K562 (cell line): ENCODE results near the gene CHTOP. TPM values are rescaled to one million over a fixed set of nuclear protein-coding genes. Genes with fewer than 3 reads are reported as not detected.

Experiments used
- ATAC-seq: fragments of 200-7000 bp; cut with Tn5 transposase; 3 replicates; pipeline ENCODE4 v1.9.1; 2020; ENCODE audit warnings: moderate library complexity
- BruUV-seq: library from RNA; stranded (reverse); fragments of 400-500 nt; replicated peaks from 2 replicates; lab custom pipeline; 2021; lab: Mats Ljungman, UMichigan
- CTCF ChIA-PET: fragments of 300-600 bp; formaldehyde crosslinking; extraction: SDS; loops from one replicate; lab custom pipeline; 2021; ENCODE audit warnings: low intra/inter-chr PET ratio; lab: Yijun Ruan, JAX
- POLR2A ChIA-PET: fragments of 300-600, 350-650 bp; sonication (Branson Sonifier 250); formaldehyde crosslinking; extraction: SDS; loops from one replicate; lab custom pipeline; 2021; ENCODE audit warnings: antibody characterized with exemption, inconsistent platforms; lab: Yijun Ruan, JAX
- DNase-seq, 4 experiments: peaks; one replicate each; pipeline versions ENCODE4 v3.0.0 to v3.0.0-alpha.2; 2011 to 2018; ENCODE audit warnings: low spot score in 3 of 4, mixed read lengths in 3 of 4; ENCODE audit errors: extremely low read depth in 1 of 4
- FAIRE-seq: peaks from 2 replicates; lab custom pipeline; 2011; peaks lifted over from hg19 to GRCh38; lab: Jason Lieb, UNC
- H2AFZ ChIP-seq: 2 replicates; pipeline ENCODE4 v1.6.0; 2011; ENCODE audit warnings: low read depth, low read length, control low read depth, inconsistent platforms
- H3K27ac ChIP-seq: fragments of 200-600 bp; 3 replicates; pipeline ENCODE4 v1.8.0; 2011; ENCODE audit warnings: low read depth, mild to moderate bottlenecking, control low read depth, inconsistent platforms, low read length, moderate library complexity, mixed read lengths; ENCODE audit errors: extremely low read depth
- H3K27me3 ChIP-seq, 2 experiments: fragments of 300-600 bp in 1 of 2; 2 replicates in 1 of 2; 3 replicates in 1 of 2; pipeline versions ENCODE4 v1.6.0 to v1.8.0; 2011; ENCODE audit warnings: inconsistent platforms in 2 of 2, low read length in 2 of 2, mild to moderate bottlenecking in 1 of 2, mixed read lengths in 1 of 2, moderate library complexity in 1 of 2; ENCODE audit not compliant: control insufficient read depth in 2 of 2, insufficient read depth in 2 of 2
- H3K36me3 ChIP-seq: fragments of 300-600 bp; 3 replicates; pipeline ENCODE4 v1.8.0; 2011; ENCODE audit warnings: mild to moderate bottlenecking, low read length, inconsistent platforms; ENCODE audit not compliant: control insufficient read depth, insufficient read depth
- H3K4me1 ChIP-seq, 2 experiments: fragments of 200-600 bp in 1 of 2; replicated peaks in 1 of 2; 2 replicates in 1 of 2; 3 replicates in 1 of 2; pipeline versions ENCODE4 v1.5.1 to v1.8.0; 2011; ENCODE audit warnings: inconsistent platforms in 2 of 2, low read length in 2 of 2, mild to moderate bottlenecking in 1 of 2, mixed read lengths in 1 of 2, moderate library complexity in 1 of 2; ENCODE audit not compliant: control insufficient read depth in 2 of 2, insufficient read depth in 2 of 2
- H3K4me2 ChIP-seq: 2 replicates; pipeline ENCODE4 v1.6.1; 2011; ENCODE audit warnings: low read length, control low read depth, inconsistent platforms, mixed read lengths; ENCODE audit not compliant: insufficient read depth
- H3K4me3 ChIP-seq: fragments of 200-600 bp; sonication (generic), shearing (Covaris generic); 2 replicates; pipeline ENCODE4 v1.5.1; 2016; ENCODE audit warnings: control low read depth, inconsistent platforms
- H3K79me2 ChIP-seq: fragments of 200-600 bp; 3 replicates; pipeline ENCODE4 v1.8.0; 2011; ENCODE audit warnings: low read length, inconsistent platforms; ENCODE audit not compliant: control insufficient read depth, insufficient read depth
- H3K9ac ChIP-seq, 2 experiments: 2 replicates each; pipeline versions ENCODE4 v1.6.0 to v1.6.1; 2011; ENCODE audit warnings: low read depth in 2 of 2, low read length in 2 of 2, control low read depth in 1 of 2, inconsistent platforms in 1 of 2, mild to moderate bottlenecking in 1 of 2, mixed read lengths in 1 of 2; ENCODE audit not compliant: insufficient read depth in 1 of 2
- H3K9me1 ChIP-seq: one replicate; pipeline ENCODE4 v1.6.0; 2011; ENCODE audit warnings: inconsistent platforms, mild to moderate bottlenecking, low read length, moderate library complexity; ENCODE audit not compliant: control insufficient read depth, insufficient read depth
- H3K9me3 ChIP-seq: replicated peaks from 2 replicates; pipeline ENCODE4 v1.5.1; 2011; ENCODE audit warnings: low read depth, low read length, inconsistent platforms; ENCODE audit not compliant: control insufficient read depth, insufficient read depth
- H4K20me1 ChIP-seq: replicated peaks from 2 replicates; pipeline ENCODE4 v1.6.1; 2011; ENCODE audit warnings: low read length, inconsistent platforms, mixed read lengths; ENCODE audit not compliant: control insufficient read depth, insufficient read depth
- BDP1 ChIP-seq: IDR thresholded peaks from 3 replicates; pipeline ENCODE4 v1.6.1; 2011; ENCODE audit not compliant: insufficient read length, insufficient read depth
- DLX4 ChIP-seq: fragments of 250-450 bp; sonication (Bioruptor Pico); IDR thresholded peaks from 2 replicates; pipeline ENCODE4 v1.6.1; 2021; ENCODE audit warnings: mild to moderate bottlenecking
- NCOA4 ChIP-seq: fragments of 450-650 bp; IDR thresholded peaks from 2 replicates; pipeline ENCODE4 v1.6.1; 2018; ENCODE audit warnings: mild to moderate bottlenecking; ENCODE audit not compliant: partially characterized antibody
- NCOA6 ChIP-seq: fragments of 450-650 bp; IDR thresholded peaks from 2 replicates; pipeline ENCODE4 v1.6.1; 2017; ENCODE audit warnings: mild to moderate bottlenecking
- PATZ1 ChIP-seq: fragments of 250-450 bp; sonication (Bioruptor Pico); IDR thresholded peaks from 2 replicates; pipeline ENCODE4 v1.5.0; 2020; ENCODE audit warnings: mild to moderate bottlenecking, borderline replicate concordance
- PHB ChIP-seq: fragments of 250-450 bp; sonication (Bioruptor Pico); IDR thresholded peaks from 2 replicates; pipeline ENCODE4 v1.5.0; 2021
- POLR2B ChIP-seq: fragments of 450-650 bp; IDR thresholded peaks from 2 replicates; pipeline ENCODE4 v1.6.1; 2018; ENCODE audit warnings: low read depth; ENCODE audit not compliant: partially characterized antibody
- SP1 ChIP-seq: sonication (generic); formaldehyde crosslinking; IDR thresholded peaks from 2 replicates; pipeline ENCODE4 v1.8.1; 2022; ENCODE audit warnings: mild to moderate bottlenecking, missing genetic modification reagents
- ZNF740 ChIP-seq, 3 experiments: fragments of 200-800 bp in 1 of 3; sonication (Bioruptor generic) in 1 of 3; sonication (generic) in 1 of 3; formaldehyde crosslinking in 1 of 3; IDR thresholded peaks; 2 replicates each; pipeline versions ENCODE4 v1.6.1 to v1.8.0; 2016 to 2022; ENCODE audit warnings: mild to moderate bottlenecking in 2 of 3, missing compliant biosample characterization in 2 of 3, missing genetic modification characterization in 2 of 3, missing genetic modification reagents in 1 of 3
- ZNF77 ChIP-seq: fragments of 250-450 bp; sonication (Bioruptor Pico); IDR thresholded peaks from 2 replicates; pipeline ENCODE4 v1.5.0; 2020
- ZSCAN32 ChIP-seq: fragments of 450-650 bp; formaldehyde crosslinking; IDR thresholded peaks from 2 replicates; pipeline ENCODE4 v1.4.0; 2020; ENCODE audit warnings: mild to moderate bottlenecking, moderate library complexity
- WGBS: fragments of 100-300 bp; shearing (Covaris generic); methylation state at CpG from one replicate; pipeline ENCODE4 v1.1.6; 2016; ENCODE audit warnings: low coverage, mixed read lengths; ENCODE audit not compliant: insufficient coverage; ENCODE audit errors: missing lambda C conversion rate; 5-methylcytosine and 5-hydroxymethylcytosine counted together
- in situ Hi-C: fragments of 300-500 bp; cut with MboI; formaldehyde crosslinking; loops from 4 replicates; pipeline ENCODE4 v1.15.0; 2018; ENCODE audit warnings: inconsistent platforms, mixed read lengths
- intact Hi-C: fragments of 100-400 bp; cut with micrococcal nuclease; formaldehyde crosslinking; loops from 2 replicates; pipeline ENCODE4 v1.14.2; 2022
- polyA plus RNA-seq, 8 experiments: library from polyadenylated mRNA; depleted of rRNA in 4 of 8; stranded (reverse) in 5 of 8; unstranded in 3 of 8; fragments of >200 nt; fragmentation: Nextera tagmentation in 2 of 8; fragmentation: Illumina TruSeq in 1 of 8; extraction: Ambion mirVana in 2 of 8; extraction: Trizol in 1 of 8; gene quantifications; 2 replicates each; pipeline versions ENCODE4 v1.2.1 to v1.2.3, GENCODE V29; 2011 to 2014; ENCODE audit warnings: inconsistent platforms in 1 of 8, missing spikeins in 1 of 8
- total RNA-seq, 7 experiments: library from RNA; depleted of rRNA in 6 of 7; stranded (reverse); fragments of >200 nt in 6 of 7; fragmentation: Illumina TruSeq in 2 of 7; extraction: Trizol in 2 of 7; gene quantifications; 2 replicates each; pipeline versions ENCODE4 v1.2.1 to v1.2.3, GENCODE V29; 2011 to 2021; ENCODE audit warnings: low replicate concordance in 1 of 7
- TF ChIP-seq, protein P1 (sequence below), 2 experiments: fragments of 450-650 bp in 1 of 2; IDR thresholded peaks; 2 replicates each; pipeline ENCODE4 v1.6.1; 2011 to 2017; ENCODE audit warnings: low read depth in 2 of 2, antibody characterized with exemption in 1 of 2, borderline replicate concordance in 1 of 2, low read length in 1 of 2, mild to moderate bottlenecking in 1 of 2, mixed read lengths in 1 of 2; ENCODE audit not compliant: control insufficient read depth in 1 of 2

The CHTOP gene
- total and polyA plus RNA-seq, 9 of the 15 experiments (the other 6 are each of a cell fraction or from before 2014, with no cell fraction given) = 10.2 to 91.8 (median 60.8) TPM

DNA sequence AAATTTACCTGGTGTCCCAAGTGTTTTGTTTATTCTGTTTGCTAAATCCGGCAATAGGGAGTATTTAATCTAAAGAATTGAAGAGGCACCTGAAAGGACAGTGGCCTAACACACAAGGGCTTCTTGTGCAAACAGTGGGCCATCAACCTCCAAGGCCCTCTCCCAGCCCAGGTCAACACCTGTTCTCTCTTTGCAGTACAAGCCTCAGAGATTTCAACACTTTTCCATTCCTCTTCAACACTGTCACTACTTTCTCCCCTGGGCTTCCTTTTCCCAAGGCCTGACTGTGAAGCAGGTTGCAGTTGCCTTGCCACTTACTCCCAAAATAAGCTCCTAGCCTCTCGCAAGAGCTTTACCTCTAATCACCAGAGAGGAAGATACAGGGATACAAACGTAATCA is 21.5 kb downstream of the CHTOP start (continued):
- TF ChIP-seq NCOA6 = no peak
- no peak for TF ChIP-seq ZNF77 (CRISPR knock-in tag)
- no peak for TF ChIP-seq PHB (CRISPR knock-in tag)
- TF ChIP-seq NCOA4 = no peak

DNA sequence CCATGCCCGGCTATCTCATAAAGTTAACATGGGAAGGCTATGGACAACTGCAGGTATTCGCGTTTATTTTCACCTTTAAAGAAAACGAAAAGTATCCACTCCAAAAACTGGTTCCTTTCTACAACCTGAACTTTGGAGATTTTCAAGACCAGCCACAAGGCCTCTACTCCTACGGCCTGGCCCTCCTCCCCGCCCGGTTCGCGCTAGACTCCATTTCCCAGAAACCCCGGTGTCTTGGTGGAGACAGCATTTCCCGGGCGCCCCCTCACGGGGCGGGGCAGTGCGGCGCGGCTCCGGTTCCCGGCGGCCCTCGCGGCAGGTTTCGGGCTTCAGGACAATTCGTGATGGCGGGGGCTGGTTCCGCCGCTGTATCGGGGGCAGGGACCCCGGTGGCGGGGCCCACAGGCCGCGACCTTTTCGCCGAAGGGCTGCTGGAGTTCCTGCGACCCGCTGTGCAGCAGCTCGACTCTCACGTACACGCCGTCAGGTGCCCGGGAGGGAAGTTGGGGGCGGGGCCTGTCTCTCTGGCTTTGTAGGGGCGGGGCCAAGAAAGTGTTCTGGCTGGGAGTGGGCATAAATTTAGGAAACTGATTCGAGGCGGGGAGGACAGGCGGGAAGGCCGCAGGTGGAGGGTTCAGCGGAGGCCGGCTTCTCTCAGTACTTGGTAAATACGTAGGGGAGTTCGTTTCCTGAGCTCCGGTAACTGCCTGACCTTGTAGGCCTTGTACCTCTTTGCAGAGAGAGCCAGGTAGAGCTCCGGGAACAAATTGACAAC is 24.7 kb downstream of the CHTOP start, which contains the start of gene SNAPIN:
Gene SNAPIN (plus strand): TSS at position 304 of the 775 bp plus-strand sequence. CDS start 41 bp downstream, at position 345.
- Histone ChIP-seq H3K9ac (peak within 1 kb of the TSS; percentile 81 to 92), H3K4me1 (peaks cover 3 to 16% of the 10 kb centered on the region in 2 experiments; a peak in 4 of 5 replicates), H3K36me3 (peaks cover 32% of the 10 kb centered on the region), H3K79me2 (peaks cover 13% of the 10 kb centered on the region), H3K4me2 (peak within 1 kb of the TSS; percentile 93), H3K27ac (peak within 1 kb of the TSS; percentile 86), H3K9me1 (no peaks in the 10 kb centered on the region), H4K20me1 (no peaks in the 10 kb centered on the region), H2AFZ (peak within 1 kb of the TSS; percentile 100), H3K4me3 (peak within 1 kb of the TSS; percentile 98), H3K9me3 (no peaks in the 10 kb centered on the region), H3K27me3 (no peaks in the 10 kb centered on the region)
- intact Hi-C loops (no loop called here), in situ Hi-C loops (no loop called here)
- ChIA-PET CTCF (no interaction called here), POLR2A (interaction anchor here (0.7 to 6.1 kb wide), 11 partner anchors 9 to 327 kb away, joined by 3 to 51 read pairs (median 5); partner anchors contain the start of genes CHTOP, ILF2 and S100A13)
- peak; percentile 97 for ATAC-seq
- WGBS = 2% methylated on average over 47 of the region's 53 CpGs
- peak; percentile 87 to 95 (median 90) for DNase-seq
- FAIRE-seq = peak; percentile 81
- no TSS peak for BruUV-seq
- no peak for TF ChIP-seq ZSCAN32 (CRISPR knock-in tag)
- no peak for TF ChIP-seq ZNF740 (CRISPR knock-in tag; IDR thresholded peaks at IDR 0.05)
- TF ChIP-seq ZNF740 (tag; IDR thresholded peaks at IDR 0.05) = 0 out of 4 replicates have a peak, but pooled peaks of 1 of the 2 experiments have one; percentile 11
- TF ChIP-seq PATZ1 = no peak
- TF ChIP-seq SP1 (CRISPR knock-in tag) = peak; percentile 84
- TF ChIP-seq, protein P1, sequence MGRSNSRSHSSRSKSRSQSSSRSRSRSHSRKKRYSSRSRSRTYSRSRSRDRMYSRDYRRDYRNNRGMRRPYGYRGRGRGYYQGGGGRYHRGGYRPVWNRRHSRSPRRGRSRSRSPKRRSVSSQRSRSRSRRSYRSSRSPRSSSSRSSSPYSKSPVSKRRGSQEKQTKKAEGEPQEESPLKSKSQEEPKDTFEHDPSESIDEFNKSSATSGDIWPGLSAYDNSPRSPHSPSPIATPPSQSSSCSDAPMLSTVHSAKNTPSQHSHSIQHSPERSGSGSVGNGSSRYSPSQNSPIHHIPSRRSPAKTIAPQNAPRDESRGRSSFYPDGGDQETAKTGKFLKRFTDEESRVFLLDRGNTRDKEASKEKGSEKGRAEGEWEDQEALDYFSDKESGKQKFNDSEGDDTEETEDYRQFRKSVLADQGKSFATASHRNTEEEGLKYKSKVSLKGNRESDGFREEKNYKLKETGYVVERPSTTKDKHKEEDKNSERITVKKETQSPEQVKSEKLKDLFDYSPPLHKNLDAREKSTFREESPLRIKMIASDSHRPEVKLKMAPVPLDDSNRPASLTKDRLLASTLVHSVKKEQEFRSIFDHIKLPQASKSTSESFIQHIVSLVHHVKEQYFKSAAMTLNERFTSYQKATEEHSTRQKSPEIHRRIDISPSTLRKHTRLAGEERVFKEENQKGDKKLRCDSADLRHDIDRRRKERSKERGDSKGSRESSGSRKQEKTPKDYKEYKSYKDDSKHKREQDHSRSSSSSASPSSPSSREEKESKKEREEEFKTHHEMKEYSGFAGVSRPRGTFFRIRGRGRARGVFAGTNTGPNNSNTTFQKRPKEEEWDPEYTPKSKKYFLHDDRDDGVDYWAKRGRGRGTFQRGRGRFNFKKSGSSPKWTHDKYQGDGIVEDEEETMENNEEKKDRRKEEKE (IDR thresholded peaks at IDR 0.05; ENCODE audit: borderline replicate concordance in 1 of 2, control insufficient read depth in 1 of 2, low read depth in 2 of 2, low read length in 1 of 2) = no peak
- TF ChIP-seq BDP1 = no peak
- TF ChIP-seq POLR2B = peak; percentile 73
- no peak for TF ChIP-seq DLX4 (CRISPR knock-in tag)
